ENCODE data around the gene C6orf62.
"Not testable (repeated sequence)": the region's sequence is repeated elsewhere in the genome, so short reads cannot be mapped to it uniquely, and the experiment has no call there.

The C6orf62 gene

GRCh38 chr6:24742216-24742738 is 23.3 kb upstream of the C6orf62 start:
- no peak for DNase-seq

DNA sequence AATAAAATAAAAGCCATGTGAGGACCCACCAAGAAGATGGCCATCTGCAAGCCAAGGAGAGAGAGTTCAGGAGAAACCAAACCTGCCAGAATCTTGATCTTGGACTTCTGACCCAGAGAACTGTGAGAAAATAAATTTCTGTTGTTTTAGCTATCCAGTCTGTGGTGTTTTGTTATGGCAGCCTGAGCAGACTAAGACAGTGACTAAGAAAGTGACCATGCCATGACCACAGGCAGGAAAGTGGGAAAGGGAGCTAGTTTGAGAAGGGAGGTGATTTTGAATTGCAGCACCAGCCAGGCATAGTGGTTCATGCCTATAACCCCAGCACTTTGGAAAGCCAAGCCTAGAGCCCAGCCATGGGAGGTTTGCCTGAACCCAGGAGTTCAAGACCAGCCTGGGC is 21.9 kb upstream of the C6orf62 start:
- no peak for DNase-seq

GRCh38 chr6:24738741-24739140 is 19.8 kb upstream of the C6orf62 start:
- no peak for DNase-seq

DNA sequence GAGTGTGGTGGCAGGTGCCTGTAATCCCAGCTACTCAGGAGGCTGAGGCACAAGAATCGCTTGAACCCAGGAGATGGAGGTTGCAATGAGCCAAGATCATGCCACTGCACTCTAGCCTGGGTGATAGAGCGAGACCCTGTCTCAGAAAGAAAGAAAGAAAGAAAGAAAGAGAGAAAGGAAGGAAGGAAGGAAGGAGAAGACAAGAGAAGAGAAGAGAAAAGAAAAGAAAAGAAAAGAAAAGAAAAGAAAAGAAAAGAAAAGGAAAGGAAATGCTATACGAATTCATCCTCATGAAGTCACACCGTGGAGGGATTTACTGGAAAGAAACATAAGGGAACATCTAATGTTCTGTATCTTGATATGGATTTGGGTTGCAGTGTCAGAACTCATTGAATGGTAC is 15.8 kb upstream of the C6orf62 start:
- DNase-seq = not testable (repeated sequence)

- no peak for DNase-seq
Observed at GRCh38 chr6:24734166-24734565, 15.2 kb upstream of the C6orf62 start.

DNA sequence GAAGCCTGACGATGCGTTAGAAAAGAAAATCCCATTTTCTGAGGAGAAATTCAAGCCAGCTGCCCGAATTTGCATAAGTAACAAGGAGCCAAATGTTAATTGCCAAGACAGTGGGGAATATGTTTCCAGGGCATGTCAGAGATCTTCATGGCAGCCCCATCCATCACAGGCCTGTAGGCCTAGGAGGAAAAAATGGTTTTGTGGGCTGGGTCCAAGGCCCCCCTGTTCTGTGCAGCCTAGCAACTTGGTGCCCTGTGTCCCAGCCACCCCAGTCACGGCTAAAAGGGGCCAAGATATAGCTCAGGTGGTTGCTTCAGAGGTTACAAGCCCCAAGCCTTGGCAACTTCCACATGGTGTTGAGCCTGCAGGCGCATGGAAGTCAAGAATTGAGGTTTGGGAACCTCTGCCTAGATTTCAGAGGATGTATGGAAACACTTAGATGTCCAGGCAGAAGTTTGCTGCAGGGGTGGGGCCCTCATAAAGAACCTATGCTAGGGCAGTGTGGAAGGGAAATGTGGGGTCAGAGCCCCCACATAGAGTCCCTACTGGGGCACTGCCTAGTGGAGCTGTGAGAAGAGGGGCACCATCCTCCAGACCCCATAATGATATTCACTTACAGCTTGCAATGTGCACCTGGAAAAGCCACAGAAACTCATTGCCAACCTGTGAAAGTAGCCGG is 12.6 kb upstream of the C6orf62 start:
- not testable (repeated sequence) for DNase-seq

- DNase-seq = not testable (repeated sequence)
Observed at GRCh38 chr6:24730653-24731052, 11.7 kb upstream of the C6orf62 start.

- DNase-seq = no peak
Observed at GRCh38 chr6:24723270-24723669, 4.3 kb upstream of the C6orf62 start.

DNA sequence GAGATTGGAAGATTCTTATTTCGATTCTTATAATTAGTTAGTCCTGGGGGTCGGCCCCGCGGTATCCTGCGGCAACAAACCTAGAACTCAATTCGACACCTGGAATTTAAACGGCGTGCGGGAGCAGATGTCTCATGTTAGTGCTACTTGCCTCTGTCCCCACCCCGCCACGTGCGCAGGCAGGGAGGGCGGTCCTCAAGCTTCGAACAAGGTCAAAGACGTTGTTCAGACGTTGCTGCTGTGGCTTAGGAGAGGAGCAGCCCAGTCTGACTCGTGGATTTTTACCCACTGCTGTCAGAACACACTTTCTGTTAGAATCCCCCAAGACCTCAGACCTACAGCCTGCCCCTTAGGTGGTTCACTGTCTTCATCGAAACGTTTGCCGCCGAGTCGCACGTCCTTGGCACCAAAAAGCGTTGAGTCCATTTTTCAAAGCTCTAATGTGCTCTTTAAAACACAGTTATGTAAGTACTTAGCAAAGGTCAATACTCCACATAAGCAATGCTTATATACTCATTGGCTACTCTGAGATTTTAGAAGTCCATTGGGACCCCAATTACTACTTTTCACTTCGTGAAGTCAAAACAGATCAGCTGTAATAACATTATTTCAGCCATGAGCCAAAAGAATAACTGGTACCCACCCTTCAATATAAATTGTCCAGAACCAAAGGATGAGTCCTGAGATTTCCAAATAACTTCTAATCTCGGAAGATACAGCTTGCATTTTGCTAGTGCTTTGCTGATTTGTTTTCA is 2.7 kb upstream of the C6orf62 start:
- DNase-seq = peak; percentile 96

DNA sequence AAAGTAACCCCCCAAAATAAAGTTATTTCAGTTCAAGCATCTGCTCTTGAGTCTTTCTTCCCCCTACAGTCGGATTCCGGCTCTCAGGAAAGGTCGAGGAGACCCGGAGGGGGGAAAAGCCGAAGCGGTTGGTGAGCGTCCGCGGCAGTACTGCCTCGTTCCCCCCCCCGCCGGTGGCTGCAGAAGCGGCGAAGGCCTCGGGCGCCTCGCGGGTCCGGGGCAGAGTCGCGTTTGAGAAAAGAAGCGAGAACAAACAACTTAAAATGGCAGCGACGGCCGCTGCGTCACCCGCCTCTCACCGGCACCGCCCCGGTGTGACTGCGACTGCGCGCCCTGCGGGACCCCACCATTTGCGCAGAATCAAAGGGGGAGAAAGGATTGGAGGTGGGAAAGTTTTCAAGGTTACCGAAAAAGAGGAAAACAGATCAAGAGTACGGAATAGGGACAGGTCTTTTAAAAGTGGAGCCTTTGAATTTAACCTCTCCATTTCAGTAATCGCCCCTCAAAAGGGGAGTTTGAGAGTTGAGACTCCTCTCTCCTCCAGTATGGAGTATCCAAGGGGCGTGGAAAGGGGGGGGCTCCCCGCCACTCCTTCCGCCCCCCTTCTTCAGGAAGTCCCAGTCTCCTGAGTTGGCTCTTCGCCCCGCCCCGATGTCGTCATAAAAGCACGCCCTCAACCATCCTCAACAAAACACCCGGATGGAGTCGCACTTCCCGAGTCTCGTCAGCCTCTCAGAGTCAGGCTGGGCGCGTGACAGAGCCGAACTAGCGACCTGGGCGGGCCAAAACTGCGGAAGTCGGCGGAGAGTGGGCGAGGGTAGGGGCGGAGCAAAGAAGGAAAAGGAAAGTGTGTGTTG is 1.9 kb upstream of the C6orf62 start:
- peak; percentile 99 for DNase-seq

DNA sequence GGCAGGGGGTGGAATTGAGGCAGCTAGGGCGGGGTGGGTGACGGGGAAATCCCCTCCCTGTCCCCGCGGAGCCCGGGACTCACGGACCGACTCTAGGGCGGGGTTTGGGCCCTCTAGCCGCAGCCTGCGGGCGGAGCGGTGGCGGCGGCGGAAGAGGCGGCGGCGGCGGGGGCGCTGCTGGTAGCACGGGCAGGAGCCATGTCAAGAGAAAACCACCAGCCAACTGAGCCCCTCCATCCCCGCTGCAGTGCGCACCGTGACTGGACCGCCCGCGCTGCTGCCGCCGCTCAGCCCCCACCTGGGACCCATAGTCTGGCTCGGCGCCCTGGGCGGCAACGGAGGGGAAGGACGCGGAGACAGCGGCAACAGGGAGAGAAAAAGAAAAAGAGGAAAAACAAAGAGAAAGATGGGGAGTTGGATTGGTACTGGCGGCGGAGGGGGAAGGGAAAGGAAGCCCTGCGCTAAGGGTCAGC is 1.2 kb upstream of the C6orf62 start:
- DNase-seq = peak; percentile 8

DNA sequence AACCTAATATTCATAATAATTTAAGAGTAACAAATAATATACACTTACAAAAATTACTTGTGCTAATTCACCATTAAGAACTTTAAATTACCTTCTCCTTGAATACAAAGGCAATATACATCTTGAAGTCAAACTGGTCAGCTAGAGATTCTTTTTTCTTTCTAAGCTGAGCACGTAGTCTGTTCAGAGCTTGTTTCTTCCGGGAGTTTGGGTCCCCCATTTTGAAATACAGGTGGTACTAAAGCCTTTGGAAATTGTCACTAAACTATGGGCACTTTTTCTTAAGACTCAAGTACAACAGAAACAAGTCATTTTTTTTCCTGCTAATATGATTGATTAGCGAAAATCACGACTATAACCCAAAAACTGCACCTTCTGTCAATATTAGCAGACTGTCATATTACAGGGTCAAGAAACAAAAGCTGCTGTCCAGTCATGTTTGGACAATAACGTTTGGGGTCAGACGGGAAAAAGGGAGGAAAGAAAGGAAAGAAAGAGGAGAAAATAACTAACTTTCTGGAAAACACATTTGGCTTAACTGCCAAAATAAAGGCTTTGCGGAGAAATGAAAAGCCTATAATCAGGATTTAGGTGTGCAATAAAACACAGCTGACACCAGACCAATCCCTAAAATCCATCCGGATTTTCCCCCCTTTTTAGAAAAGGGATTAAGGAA is 367 bp downstream of the C6orf62 start:
- DNase-seq = no peak

DNA sequence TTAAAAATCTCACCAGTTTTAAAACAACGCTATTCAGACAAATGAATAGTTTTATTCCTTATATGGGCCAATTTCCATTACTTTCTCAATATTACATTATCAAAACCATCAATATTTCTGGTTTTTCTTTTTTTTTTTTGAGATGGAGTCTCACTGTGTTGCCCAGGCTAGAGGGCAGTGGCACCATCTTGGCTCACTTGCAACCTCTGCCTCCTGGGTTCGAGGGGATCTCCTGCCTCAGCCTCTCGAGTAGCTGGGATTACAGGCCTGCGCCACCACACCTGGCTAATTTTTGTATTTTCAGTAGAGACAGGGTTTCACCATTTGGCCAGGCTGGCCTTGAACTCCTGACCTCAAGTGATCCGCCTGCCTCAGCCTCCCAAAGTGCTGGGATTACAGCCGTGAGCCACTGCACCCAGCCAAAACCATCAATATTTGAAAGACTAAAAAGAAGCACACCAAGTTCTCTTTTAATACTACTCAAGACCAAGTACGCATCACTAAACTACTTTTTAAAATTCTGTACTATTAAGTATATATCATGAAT is 2.3 kb downstream of the C6orf62 start:
- DNase-seq = not testable (repeated sequence)

GRCh38 chr6:24710519-24711303 is 8.2 kb downstream of the C6orf62 start:
- no peak for DNase-seq

DNA sequence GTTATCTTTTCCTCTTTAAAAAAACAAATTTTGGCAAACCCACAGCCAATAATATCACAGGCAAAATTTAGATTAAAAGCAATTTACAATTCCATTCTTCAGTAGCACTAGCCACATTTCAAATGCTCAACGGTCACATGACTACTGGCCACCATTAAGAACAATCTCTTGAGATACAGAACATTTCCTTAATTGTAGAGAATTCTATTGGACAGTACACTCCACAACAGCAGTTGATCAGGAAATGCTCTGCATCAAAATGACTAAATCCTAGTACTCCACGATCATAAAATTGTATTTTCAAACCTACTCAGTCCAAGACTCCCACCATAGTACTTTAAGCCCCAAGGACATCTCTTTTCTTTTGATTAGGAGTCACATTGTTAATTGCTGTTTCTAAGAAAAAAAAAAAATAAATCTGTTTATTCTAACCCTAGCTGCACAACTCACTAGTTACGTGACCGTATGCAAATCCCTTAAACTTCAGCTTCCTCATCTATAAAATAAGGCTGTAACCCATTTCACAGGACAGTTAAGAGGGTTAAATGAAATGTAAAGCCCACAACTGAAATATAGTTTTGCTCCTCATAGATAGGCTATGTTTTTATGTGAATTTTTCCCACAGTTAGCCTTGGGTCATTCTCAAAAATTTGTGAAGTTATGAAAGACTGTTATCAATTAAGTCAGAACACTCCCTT is 9.8 kb downstream of the C6orf62 start:
- no peak for DNase-seq

DNA sequence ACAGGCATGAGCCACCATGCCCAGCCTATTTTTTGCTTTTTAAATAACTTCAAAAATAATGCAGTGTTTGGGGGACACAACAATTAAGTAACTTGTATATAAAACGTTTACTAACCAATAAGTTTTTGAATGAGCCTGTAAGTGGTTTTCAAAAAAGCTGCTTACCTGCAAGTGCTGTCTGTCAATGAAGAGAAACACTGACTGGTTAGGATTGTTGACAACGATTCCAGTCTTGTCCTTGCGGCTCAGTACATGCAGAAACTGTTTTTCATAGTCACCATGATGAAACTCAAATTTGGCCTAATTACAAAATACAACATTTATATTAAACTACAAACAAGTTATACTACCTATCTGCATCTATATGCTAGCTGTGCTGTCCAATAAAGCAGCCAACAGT is 10.3 kb downstream of the C6orf62 start:
- no peak for DNase-seq

DNA sequence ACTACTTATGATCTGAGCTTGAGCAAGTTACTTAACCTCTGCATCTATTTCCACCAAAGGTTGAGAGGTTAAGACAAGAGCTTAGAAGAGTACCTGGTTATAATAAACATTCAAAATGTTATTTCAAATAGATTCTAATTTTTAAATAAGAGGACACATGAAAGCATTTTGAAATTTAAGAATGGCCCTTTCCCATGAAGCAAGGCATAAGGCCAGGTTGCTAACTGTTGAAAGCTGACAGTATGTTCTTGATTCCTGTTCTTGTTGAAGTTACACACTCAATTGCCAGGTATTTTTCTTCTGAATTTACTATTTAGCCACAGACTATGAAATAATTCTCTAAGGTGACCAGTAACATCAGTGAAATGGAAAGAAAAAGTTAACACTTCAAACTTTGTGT is 14.5 kb downstream of the C6orf62 start:
- no peak for DNase-seq

DNA sequence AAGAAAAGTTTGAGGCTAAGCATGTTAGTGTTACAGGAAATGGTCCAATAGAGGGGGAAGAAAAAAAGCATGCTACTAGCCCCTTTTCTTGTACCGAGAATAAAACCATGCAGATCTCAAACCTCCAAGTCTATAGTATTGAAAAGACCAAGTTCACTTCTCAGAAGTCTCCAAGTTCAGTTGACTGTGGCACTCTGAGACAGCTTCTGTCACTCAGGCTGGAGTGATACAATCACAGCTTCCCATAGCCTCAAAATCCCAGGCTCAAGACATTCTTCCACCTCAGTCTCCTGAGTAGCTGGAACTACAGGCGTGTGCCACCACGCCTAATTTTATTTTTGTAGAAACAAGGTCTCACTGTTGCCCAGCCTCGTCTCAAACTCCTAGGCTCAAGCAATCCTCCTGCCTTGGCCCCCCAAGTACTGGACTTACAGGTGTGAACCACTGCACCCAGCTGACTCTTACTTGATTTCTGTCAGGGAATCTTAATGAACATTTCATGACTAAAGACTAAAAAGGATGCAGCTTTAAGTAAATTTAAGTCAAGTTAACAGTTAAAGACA is 16.2 kb downstream of the C6orf62 start:
- no peak for DNase-seq

DNA sequence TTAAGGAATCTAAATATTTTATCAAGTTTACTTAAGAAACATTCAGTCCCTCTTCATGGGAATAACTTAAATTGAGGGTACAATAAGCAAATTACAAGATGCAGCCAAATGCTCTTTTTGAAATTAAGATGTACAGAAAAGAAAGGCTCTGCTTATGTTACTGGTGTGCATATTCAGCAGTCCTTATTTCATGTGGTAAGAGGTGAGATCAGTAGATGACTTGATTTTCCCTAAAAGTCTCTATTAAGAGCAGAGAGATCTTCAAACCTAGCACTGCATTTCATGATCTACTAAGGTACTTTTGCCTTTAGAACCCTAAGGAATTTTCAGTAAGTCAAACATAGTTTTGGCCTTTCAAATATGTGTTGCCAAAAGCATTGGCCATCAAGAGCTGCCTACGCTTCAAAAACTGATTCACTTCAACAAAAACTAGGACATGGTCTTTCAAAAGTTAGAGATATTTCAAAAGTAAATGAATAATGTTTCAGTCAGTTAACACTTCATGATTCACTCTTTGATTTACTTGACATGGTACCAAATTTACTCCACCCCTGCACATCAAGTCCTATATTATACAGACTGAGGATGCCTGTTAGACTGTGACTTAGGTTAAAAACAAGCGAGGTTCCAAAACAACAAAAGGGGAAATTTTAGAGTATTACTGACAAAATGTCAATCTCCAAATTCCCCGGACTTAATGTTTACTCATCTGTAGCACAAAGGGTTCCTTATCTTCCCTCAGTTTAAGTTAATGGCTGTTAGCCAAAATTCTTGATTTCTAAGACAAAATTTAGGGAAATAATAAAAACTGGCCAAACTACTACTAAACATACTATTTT is 19.2 kb downstream of the C6orf62 start:
- no peak for DNase-seq

- no peak for DNase-seq
Observed at GRCh38 chr6:24696097-24696496, 22.9 kb downstream of the C6orf62 start.

Measured in NCI-H2171 (cell line).